ENCODE measurements around the gene SH3RF3.

DNA sequence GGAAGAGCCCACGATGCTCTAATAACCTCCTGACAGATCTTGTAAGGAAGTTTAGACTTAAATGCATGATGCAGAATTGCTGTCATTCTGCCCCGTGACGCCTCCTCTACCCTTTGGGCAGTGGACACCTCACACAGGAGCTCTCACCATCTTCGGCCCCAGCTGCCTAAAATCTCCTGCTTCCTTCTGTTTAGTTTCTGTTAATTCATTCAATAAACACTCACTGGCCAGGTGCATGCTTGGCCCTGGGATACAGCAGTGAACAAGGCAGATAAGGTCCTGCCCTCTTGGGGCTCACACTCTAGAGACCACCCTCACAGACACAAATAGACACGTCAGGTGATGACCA, 403.7 kb downstream of the SH3RF3 start:
- TF ChIP-seq CTCF (IDR thresholded peaks at IDR 0.05): no peak
- TF ChIP-seq POLR2A (IDR thresholded peaks at IDR 0.05): no peak

Data from vagina (tissue), 2 donors.